HepG2 (cell line): ENCODE data around the gene RYR2. TPM values are rescaled to one million over a fixed set of nuclear protein-coding genes. Genes with fewer than 3 reads are reported as not detected.

ENCODE experiments used
- ATAC-seq: fragments of 200-7000 bp; cut with Tn5 transposase; 3 replicates; pipeline ENCODE4 v1.9.1; 2020; ENCODE audit warnings: mild to moderate bottlenecking, moderate library complexity
- BruUV-seq: library from RNA; stranded (reverse); fragments of 400-500 nt; replicated peaks from 2 replicates; lab custom pipeline; 2021; lab: Mats Ljungman, UMichigan
- CTCF ChIA-PET: fragments of 300-600 bp; formaldehyde crosslinking; extraction: SDS; loops from one replicate; lab custom pipeline; 2021; ENCODE audit warnings: low total read pairs, inconsistent platforms, low intra/inter-chr PET ratio; lab: Yijun Ruan, JAX
- POLR2A ChIA-PET: fragments of 350-600 bp; sonication (Branson Sonifier 250); formaldehyde crosslinking; loops from one replicate; lab custom pipeline; 2020; ENCODE audit warnings: antibody characterized with exemption, inconsistent platforms; lab: Yijun Ruan, JAX
- DNase-seq: peaks from one replicate; pipeline ENCODE4 v3.0.0-alpha.2; 2015; ENCODE audit warnings: low spot score
- FAIRE-seq: peaks from 3 replicates; lab custom pipeline; 2011; peaks lifted over from hg19 to GRCh38; lab: Jason Lieb, UNC
- H2AFZ ChIP-seq: one replicate; pipeline ENCODE4 v1.6.1; 2011; ENCODE audit warnings: low read length, inconsistent platforms
- H3K27ac ChIP-seq: fragments of 300-600 bp; 3 replicates; pipeline ENCODE4 v1.8.0; 2011; ENCODE audit warnings: mixed run types, mild to moderate bottlenecking, mixed read lengths, low read length, inconsistent platforms; ENCODE audit not compliant: insufficient read depth; ENCODE audit errors: extremely low read length
- H3K27me3 ChIP-seq, 2 experiments: fragments of 200-600 bp in 1 of 2; 2 replicates in 1 of 2; 3 replicates in 1 of 2; pipeline versions ENCODE4 v1.6.0 to v1.8.0; 2011; ENCODE audit warnings: low read length in 2 of 2, mild to moderate bottlenecking in 2 of 2, moderate library complexity in 2 of 2, inconsistent platforms in 1 of 2; ENCODE audit not compliant: insufficient read depth in 2 of 2, control insufficient read depth in 1 of 2
- H3K36me3 ChIP-seq, 2 experiments: fragments of 200-600 bp in 1 of 2; replicated peaks in 1 of 2; 2 replicates in 1 of 2; 3 replicates in 1 of 2; pipeline versions ENCODE4 v1.5.1 to v1.8.0; 2011; ENCODE audit warnings: low read length in 2 of 2, inconsistent platforms in 1 of 2; ENCODE audit not compliant: insufficient read depth in 2 of 2, control insufficient read depth in 1 of 2
- H3K4me1 ChIP-seq: 2 replicates; pipeline ENCODE4 v1.5.1; 2012; ENCODE audit warnings: low read length, inconsistent platforms; ENCODE audit not compliant: insufficient read depth
- H3K4me2 ChIP-seq: 2 replicates; pipeline ENCODE4 v1.6.0; 2011; ENCODE audit warnings: low read depth, low read length, inconsistent platforms
- H3K4me3 ChIP-seq, 3 experiments: fragments of 200-600 bp in 1 of 3; sonication (generic), shearing (Covaris generic) in 1 of 3; replicated peaks in 1 of 3; 2 replicates each; pipeline ENCODE4 v1.5.1; 2011 to 2016; ENCODE audit warnings: low read length in 3 of 3, inconsistent platforms in 2 of 3, low read depth in 2 of 3, mild to moderate bottlenecking in 2 of 3, control low read depth in 1 of 3, mixed read lengths in 1 of 3; ENCODE audit not compliant: insufficient read depth in 1 of 3
- H3K79me2 ChIP-seq: one replicate; pipeline ENCODE4 v1.6.1; 2011; ENCODE audit warnings: low read length, inconsistent platforms; ENCODE audit not compliant: insufficient read depth
- H3K9ac ChIP-seq: 2 replicates; pipeline ENCODE4 v1.6.0; 2011; ENCODE audit warnings: mild to moderate bottlenecking, low read depth, low read length, inconsistent platforms; ENCODE audit not compliant: insufficient read depth
- H3K9me3 ChIP-seq: 2 replicates; pipeline ENCODE4 v1.5.1; 2012; ENCODE audit warnings: mild to moderate bottlenecking, low read length
- H4K20me1 ChIP-seq: 2 replicates; pipeline ENCODE4 v1.6.0; 2011; ENCODE audit warnings: inconsistent platforms, mild to moderate bottlenecking, low read length, moderate library complexity; ENCODE audit not compliant: insufficient read depth
- BRCA1 ChIP-seq: sonication (generic); formaldehyde crosslinking; IDR thresholded peaks from 2 replicates; pipeline ENCODE4 v1.4.0; 2020; ENCODE audit warnings: missing genetic modification reagents
- CENPT ChIP-seq: sonication (generic); formaldehyde crosslinking; IDR thresholded peaks from 2 replicates; pipeline ENCODE4 v1.8.0; 2022; ENCODE audit warnings: low read depth, mild to moderate bottlenecking, moderate library complexity, missing genetic modification reagents
- GATAD2A ChIP-seq: IDR thresholded peaks from 2 replicates; pipeline ENCODE4 v1.6.1; 2016
- HMGA1 ChIP-seq: sonication (generic); formaldehyde crosslinking; conservative IDR thresholded peaks from 2 replicates; pipeline ENCODE4 v1.4.0; 2020; ENCODE audit warnings: missing genetic modification reagents
- HNRNPK ChIP-seq: fragments of 200-400 bp; formaldehyde crosslinking; IDR thresholded peaks from 2 replicates; pipeline ENCODE4 v1.6.1; 2018; ENCODE audit warnings: low read length, low read depth, moderate library complexity, mild to moderate bottlenecking; ENCODE audit not compliant: poor library complexity, severe bottlenecking
- JUND ChIP-seq: sonication (generic); formaldehyde crosslinking; IDR thresholded peaks from 2 replicates; pipeline ENCODE4 v1.8.0; 2022; ENCODE audit warnings: mild to moderate bottlenecking, missing genetic modification reagents
- KAT8 ChIP-seq: IDR thresholded peaks from 2 replicates; pipeline ENCODE4 v1.6.1; 2016; ENCODE audit warnings: missing genetic modification reagents, missing compliant biosample characterization
- MAFF ChIP-seq: IDR thresholded peaks from 2 replicates; pipeline ENCODE4 v1.6.1; 2011; ENCODE audit warnings: low read depth, low read length, improper control_type of control experiment
- MAFK ChIP-seq, 2 experiments: IDR thresholded peaks in 1 of 2; conservative IDR thresholded peaks in 1 of 2; 2 replicates each; pipeline ENCODE4 v1.6.1; 2011; ENCODE audit warnings: improper control_type of control experiment in 2 of 2, low read length in 2 of 2
- MIER2 ChIP-seq: IDR thresholded peaks from 2 replicates; pipeline ENCODE4 v1.6.1; 2016; ENCODE audit warnings: missing biosample characterization, missing genetic modification reagents
- NFKB2 ChIP-seq: sonication (generic); formaldehyde crosslinking; IDR thresholded peaks from 2 replicates; pipeline ENCODE4 v1.4.0; 2020; ENCODE audit warnings: missing genetic modification reagents, borderline replicate concordance
- PLRG1 ChIP-seq: fragments of 450-650 bp; conservative IDR thresholded peaks from 2 replicates; pipeline ENCODE4 v1.6.1; 2016
- REPIN1 ChIP-seq: sonication (generic); formaldehyde crosslinking; IDR thresholded peaks from 2 replicates; pipeline ENCODE4 v1.8.0; 2022; ENCODE audit warnings: missing genetic modification reagents, low read depth, mild to moderate bottlenecking, borderline replicate concordance
- TBP ChIP-seq: sonication (generic); formaldehyde crosslinking; IDR thresholded peaks from 2 replicates; pipeline ENCODE4 v1.5.0; 2020; ENCODE audit warnings: missing genetic modification reagents
- TEF ChIP-seq: sonication (generic); formaldehyde crosslinking; IDR thresholded peaks from 2 replicates; pipeline ENCODE4 v1.5.0; 2020; ENCODE audit warnings: missing genetic modification reagents
- U2AF1 ChIP-seq: fragments of 200-400 bp; formaldehyde crosslinking; optimal IDR thresholded peaks from 2 replicates; pipeline ENCODE3; 2017; ENCODE audit warnings: mild to moderate bottlenecking, low read depth, low read length
- ZFP36L1 ChIP-seq: sonication (generic); formaldehyde crosslinking; IDR thresholded peaks from 2 replicates; pipeline ENCODE4 v1.8.0; 2022; ENCODE audit warnings: mild to moderate bottlenecking, missing genetic modification reagents, moderate library complexity
- ZFP62 ChIP-seq: sonication (generic); formaldehyde crosslinking; IDR thresholded peaks from 2 replicates; pipeline ENCODE4 v1.4.0; 2020; ENCODE audit warnings: missing genetic modification reagents
- ZNF121 ChIP-seq: sonication (generic); formaldehyde crosslinking; IDR thresholded peaks from 2 replicates; pipeline ENCODE4 v1.5.0; 2020; ENCODE audit warnings: mild to moderate bottlenecking, missing genetic modification reagents
- ZNF160 ChIP-seq: sonication (generic); formaldehyde crosslinking; IDR thresholded peaks from 2 replicates; pipeline ENCODE4 v1.8.0; 2022; ENCODE audit warnings: mild to moderate bottlenecking, inconsistent platforms, missing genetic modification reagents
- ZNF737 ChIP-seq: sonication (generic); formaldehyde crosslinking; IDR thresholded peaks from 2 replicates; pipeline ENCODE4 v1.5.0; 2020; ENCODE audit warnings: missing genetic modification reagents, mild to moderate bottlenecking, borderline replicate concordance
- ZSCAN25 ChIP-seq: sonication (generic); formaldehyde crosslinking; IDR thresholded peaks from 2 replicates; pipeline ENCODE4 v1.8.0; 2022; ENCODE audit warnings: mild to moderate bottlenecking, missing genetic modification reagents
- ZSCAN29 ChIP-seq: sonication (generic); formaldehyde crosslinking; conservative IDR thresholded peaks from 2 replicates; pipeline ENCODE4 v1.4.0; 2020; ENCODE audit warnings: mild to moderate bottlenecking, missing genetic modification reagents
- ZSCAN31 ChIP-seq: sonication (generic); formaldehyde crosslinking; IDR thresholded peaks from 2 replicates; pipeline ENCODE4 v1.5.0; 2020; ENCODE audit warnings: low read depth, mild to moderate bottlenecking, missing genetic modification reagents
- WGBS: methylation state at CpG from one replicate; pipeline ENCODE4 v1.1.6; 2017; ENCODE audit warnings: low lambda C conversion rate; 5-methylcytosine and 5-hydroxymethylcytosine counted together
- in situ Hi-C: cut with HindIII; loops from 2 replicates; pipeline ENCODE4 v1.10.0; 2017; ENCODE audit warnings: low pct_unique_long_range_greater_than_20kb; ENCODE audit not compliant: extremely low pct_ligation_motif_present
- intact Hi-C: fragments of 100-400 bp; cut with micrococcal nuclease; formaldehyde crosslinking; loops from one replicate; pipeline ENCODE4 v1.10.0; 2022; ENCODE audit not compliant: unreplicated experiment
- polyA plus RNA-seq, 8 experiments: library from polyadenylated mRNA; depleted of rRNA in 3 of 8; stranded (reverse) in 7 of 8; unstranded in 1 of 8; fragments of >200 nt; fragmentation: Illumina TruSeq in 4 of 8; extraction: Trizol in 4 of 8; gene quantifications; 2 replicates each; pipeline versions ENCODE4 v1.2.1 to v1.2.3, GENCODE V29; 2011 to 2016; ENCODE audit warnings: low read depth in 4 of 8, missing spikeins in 1 of 8, mixed read lengths in 1 of 8; ENCODE audit not compliant: insufficient read depth in 1 of 8
- total RNA-seq, 5 experiments: library from RNA; depleted of rRNA; stranded (reverse); fragments of >200 nt; fragmentation: Illumina TruSeq; extraction: Trizol; gene quantifications; 2 replicates each; pipeline ENCODE4 v1.2.3, GENCODE V29; 2016; ENCODE audit warnings: low read depth in 1 of 5

RYR2 gene
- total and polyA plus RNA-seq, 2 of the 13 experiments (the other 11 are each of a cell fraction or from before 2014, with no cell fraction given) = not detected

DNA sequence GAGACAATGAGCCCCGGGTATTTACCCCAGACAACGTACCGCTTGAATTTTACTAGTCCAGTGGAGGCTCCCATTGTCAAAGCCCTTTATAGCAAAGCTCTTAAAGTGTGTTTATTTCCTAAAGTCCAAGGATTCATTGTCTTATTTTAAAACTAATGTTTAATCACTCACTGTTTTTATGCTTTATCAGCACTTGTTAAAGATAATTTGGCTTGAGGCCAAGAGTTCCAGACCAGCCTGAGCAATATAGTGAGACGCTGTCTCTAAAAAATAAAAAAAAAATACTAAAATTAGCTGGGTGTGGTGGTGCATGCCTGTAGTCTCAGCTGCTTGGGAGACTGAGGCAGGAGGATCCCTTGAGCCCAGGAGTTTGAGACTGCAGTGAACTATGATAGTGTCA is 202.8 kb downstream of the RYR2 start:
- H4K20me1 ChIP-seq = no peaks in the 10 kb centered on the region
- TF ChIP-seq MIER2 (no peak), U2AF1 (no peak), ZNF160 (CRISPR knock-in tag) (no peak), REPIN1 (CRISPR knock-in tag) (no peak), ZSCAN25 (no peak), MAFF (peak; percentile 42), PLRG1 (no peak), GATAD2A (no peak), MAFK (conservative IDR thresholded peaks at IDR 0.05 in 1 of 2, IDR thresholded peaks at IDR 0.05 in 1 of 2; ENCODE audit: low read length in 2 of 2) (peak; percentile 40 to 66; a peak in 3 of 4 replicates), ZNF737 (CRISPR knock-in tag) (no peak), NFKB2 (no peak)
- intact Hi-C loops = no loop called here
- ChIA-PET CTCF (no interaction called here), POLR2A (no interaction called here)
- H3K9me3 ChIP-seq = no peaks in the 10 kb centered on the region
- no peak overlapping the region for H2AFZ ChIP-seq
- H3K27ac ChIP-seq = no peak overlapping the region
- ATAC-seq (no peak), FAIRE-seq (no peak), DNase-seq (no peak)
- no peaks in the 10 kb centered on the region for H3K4me1 ChIP-seq
- no peaks in the 10 kb centered on the region for H3K36me3 ChIP-seq
- no peaks in the 10 kb centered on the region for H3K27me3 ChIP-seq
- no peaks in the 10 kb centered on the region for H3K79me2 ChIP-seq
- H3K9ac ChIP-seq = no peak overlapping the region
- in situ Hi-C loops = no loop called here
- no peak overlapping the region for H3K4me2 ChIP-seq
- H3K4me3 ChIP-seq = no peak overlapping the region
- 71% methylated on average over 4 of the region's 4 CpGs for WGBS
- no TSS peak for BruUV-seq

- POLR2A ChIA-PET = no interaction called here
- DNase-seq = no peak
- 13% methylated on average over 1 of the region's 1 CpG for WGBS
- no peak for FAIRE-seq
- in situ Hi-C loops = no loop called here
- no peak overlapping the region for H2AFZ ChIP-seq
- intact Hi-C loops = no loop called here
- no peak overlapping the region for H3K4me2 ChIP-seq
- H3K9me3 ChIP-seq = no peaks in the 10 kb centered on the region
- H3K4me3 ChIP-seq = no peak overlapping the region
- no peak overlapping the region for H3K27ac ChIP-seq
- H4K20me1 ChIP-seq = no peaks in the 10 kb centered on the region
- no peaks in the 10 kb centered on the region for H3K79me2 ChIP-seq
- H3K27me3 ChIP-seq = no peaks in the 10 kb centered on the region; a peak in 1 of 5 replicates
- CTCF ChIA-PET = no interaction called here
- H3K4me1 ChIP-seq = no peaks in the 10 kb centered on the region
- no peaks in the 10 kb centered on the region for H3K36me3 ChIP-seq
- no peak for ATAC-seq
- H3K9ac ChIP-seq = no peak overlapping the region
- BruUV-seq = no TSS peak
- TF ChIP-seq TEF (CRISPR knock-in tag) (no peak), CENPT (CRISPR knock-in tag) (no peak), JUND (CRISPR knock-in tag) (no peak), ZNF121 (CRISPR knock-in tag) (no peak), HMGA1 (no peak), ZFP36L1 (no peak), KAT8 (CRISPR knock-in tag) (no peak), BRCA1 (no peak), ZSCAN29 (CRISPR knock-in tag) (no peak), HNRNPK (no peak), TBP (CRISPR knock-in tag) (no peak), ZSCAN31 (CRISPR knock-in tag) (no peak), ZFP62 (CRISPR knock-in tag) (no peak)
These were observed 205.5 kb downstream of the RYR2 start for GRCh38 chr1:237247442-237247841.
